NCI-H2107 (cell line): ENCODE results near the gene TRAF7.

ENCODE experiments used
- DNase-seq: peaks from one replicate; lab custom pipeline; 2025; lab: John Stamatoyannopoulos, UW

The TRAF7 gene

GRCh38 chr16:2165861-2166260 is 10.3 kb downstream of the TRAF7 start:
- no peak for DNase-seq

DNA sequence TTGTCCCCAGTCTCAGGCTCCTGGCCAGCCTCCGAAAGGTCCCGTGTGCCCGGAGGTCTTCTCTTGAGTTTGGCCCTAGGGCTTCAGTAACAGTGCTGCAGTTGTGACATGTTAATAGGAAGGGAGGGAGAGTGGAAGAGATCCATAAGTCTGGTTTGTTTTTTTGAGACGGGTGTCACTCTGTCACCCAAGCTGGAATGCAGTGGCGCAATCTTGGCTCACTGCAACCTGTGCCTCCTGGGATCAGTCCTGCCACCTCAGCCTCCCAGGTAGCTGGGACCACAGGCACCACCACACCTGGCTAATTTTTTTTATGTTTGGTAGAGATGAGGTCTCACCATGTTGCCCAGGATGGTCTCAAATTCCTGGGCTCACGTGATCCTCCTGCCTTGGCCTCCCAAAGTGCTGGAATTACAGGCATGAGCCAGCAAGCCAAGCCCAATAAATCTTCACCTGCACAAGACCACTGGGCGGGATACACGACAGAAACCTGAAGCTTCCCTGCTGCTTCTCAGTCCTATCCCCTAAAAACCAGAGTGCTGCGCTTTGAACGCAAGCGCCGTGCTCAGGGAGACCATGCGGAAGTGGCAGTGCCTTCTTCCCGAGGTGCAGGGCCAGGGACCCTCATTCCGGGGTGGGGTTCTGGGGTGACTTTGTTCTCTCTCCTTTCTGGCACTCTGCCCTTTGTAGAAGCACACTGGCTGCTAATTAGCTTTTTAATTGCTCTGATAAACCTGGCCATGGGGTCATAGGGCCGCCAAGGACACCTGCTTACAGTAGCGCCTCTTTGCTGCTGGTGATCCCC is 10.9 kb downstream of the TRAF7 start:
- no peak for DNase-seq

- no peak for DNase-seq
Measured at GRCh38 chr16:2167068-2167638, 11.6 kb downstream of the TRAF7 start.

- no peak for DNase-seq
Measured at GRCh38 chr16:2170080-2170479, 14.5 kb downstream of the TRAF7 start.

GRCh38 chr16:2170587-2171435 is 15.2 kb downstream of the TRAF7 start:
- no peak for DNase-seq

DNA sequence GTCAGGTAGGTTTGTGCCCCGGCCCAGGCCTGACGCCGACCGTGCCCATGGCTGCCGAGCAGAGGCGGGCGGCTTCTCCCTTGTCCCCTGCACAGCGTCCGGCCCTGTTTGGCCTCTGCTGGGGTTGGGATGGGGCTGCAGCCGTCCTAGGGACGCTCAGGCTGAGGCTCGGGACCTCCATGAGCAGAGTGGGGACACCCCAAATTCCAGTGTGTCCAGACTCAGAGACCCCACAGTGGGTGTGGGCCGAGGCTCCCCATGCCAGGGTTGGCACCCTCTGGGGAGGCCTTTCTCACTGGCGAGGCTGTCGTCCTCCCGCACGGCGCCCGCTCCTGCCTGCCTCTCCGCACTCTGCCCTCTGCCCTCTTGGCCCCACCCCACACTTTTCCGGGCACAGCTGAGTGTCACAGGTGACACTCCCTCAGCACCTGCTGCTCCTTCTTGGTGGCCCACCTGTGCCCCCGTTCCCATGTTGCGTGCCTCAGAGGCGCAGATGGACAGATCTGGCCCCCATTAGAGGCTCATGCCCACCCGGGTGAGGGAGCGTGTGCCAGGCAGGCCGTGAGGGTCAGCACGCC is 16.1 kb downstream of the TRAF7 start:
- DNase-seq: no peak

DNA sequence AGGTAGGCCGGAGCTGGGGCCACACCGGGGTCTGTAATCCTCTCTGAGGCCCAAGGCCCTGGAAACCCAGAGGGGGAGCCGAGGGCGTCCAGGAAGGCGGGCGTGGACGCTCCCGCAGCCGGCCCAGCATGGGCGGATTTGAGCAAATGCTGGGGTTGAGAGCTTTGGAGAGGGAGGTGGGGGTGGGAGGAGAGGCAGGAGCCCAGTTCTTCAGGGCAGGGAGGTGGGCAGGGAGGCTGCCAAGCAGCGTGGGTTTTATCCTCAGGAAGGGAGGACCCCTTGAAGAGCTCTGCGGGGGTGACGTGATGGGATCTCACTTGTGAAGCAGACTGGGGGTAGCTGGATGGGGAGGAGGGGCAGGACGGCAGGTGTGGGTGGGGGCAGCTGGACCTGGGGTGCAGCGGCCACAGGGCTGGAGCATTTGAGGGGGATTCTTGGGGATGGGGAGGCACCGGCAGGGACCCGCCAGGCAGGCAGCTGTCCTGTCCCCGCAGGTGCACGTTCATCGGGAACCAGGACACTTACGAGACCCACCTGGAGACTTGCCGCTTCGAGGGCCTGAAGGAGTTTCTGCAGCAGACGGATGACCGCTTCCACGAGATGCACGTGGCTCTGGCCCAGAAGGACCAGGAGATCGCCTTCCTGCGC is 17.2 kb downstream of the TRAF7 start:
- DNase-seq: no peak

DNA sequence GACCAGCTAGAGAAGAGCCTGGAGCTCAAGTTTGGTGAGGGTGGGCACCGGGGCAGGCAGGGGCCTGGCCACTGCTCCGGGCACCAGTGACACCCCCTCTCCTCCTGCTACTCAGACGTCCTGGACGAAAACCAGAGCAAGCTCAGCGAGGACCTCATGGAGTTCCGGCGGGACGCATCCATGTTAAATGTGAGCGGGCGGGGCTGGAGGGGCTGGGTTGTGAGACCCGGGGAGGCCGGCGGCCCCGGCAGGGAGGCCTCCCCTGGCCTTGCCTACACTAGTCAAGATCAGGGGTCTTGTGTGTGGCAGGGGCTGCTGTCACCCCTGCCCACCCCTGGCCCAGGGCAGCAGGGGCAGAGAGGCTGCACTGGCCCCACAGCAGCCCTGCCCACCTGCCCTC is 17.8 kb downstream of the TRAF7 start:
- no peak for DNase-seq

DNA sequence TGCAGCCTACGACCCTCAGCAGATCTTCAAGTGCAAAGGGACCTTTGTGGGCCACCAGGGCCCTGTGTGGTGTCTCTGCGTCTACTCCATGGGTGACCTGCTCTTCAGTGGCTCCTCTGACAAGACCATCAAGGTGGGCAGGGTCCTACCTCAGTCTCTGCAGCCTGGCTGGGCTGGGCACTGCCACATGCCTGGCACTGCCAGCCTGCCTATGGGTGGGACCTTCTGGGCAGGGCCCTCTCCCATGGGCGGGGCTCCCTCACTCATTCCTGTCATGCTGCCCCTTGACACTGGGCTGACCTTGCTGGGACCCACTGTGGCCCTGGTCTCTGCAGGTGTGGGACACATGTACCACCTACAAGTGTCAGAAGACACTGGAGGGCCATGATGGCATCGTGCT is 18.3 kb downstream of the TRAF7 start:
- no peak for DNase-seq

GRCh38 chr16:2174396-2175131 is 19.0 kb downstream of the TRAF7 start:
- DNase-seq: no peak

DNA sequence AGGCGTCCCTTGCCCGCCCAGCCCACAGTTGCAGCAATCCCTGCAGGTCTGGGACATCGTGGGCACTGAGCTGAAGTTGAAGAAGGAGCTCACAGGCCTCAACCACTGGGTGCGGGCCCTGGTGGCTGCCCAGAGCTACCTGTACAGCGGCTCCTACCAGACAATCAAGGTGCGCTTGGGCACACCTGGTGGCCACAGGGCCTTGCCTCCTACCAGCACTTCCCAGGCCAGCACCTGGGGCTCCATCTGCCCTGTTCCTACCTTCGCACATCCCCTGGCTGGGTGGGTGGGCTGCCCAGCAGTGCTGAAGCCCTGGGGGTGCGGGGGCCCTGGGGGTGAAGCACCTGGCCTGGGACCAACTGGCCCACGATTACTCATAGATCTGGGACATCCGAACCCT is 19.9 kb downstream of the TRAF7 start:
- DNase-seq: no peak

- DNase-seq: no peak
Measured at GRCh38 chr16:2176047-2176446, 20.5 kb downstream of the TRAF7 start.

DNA sequence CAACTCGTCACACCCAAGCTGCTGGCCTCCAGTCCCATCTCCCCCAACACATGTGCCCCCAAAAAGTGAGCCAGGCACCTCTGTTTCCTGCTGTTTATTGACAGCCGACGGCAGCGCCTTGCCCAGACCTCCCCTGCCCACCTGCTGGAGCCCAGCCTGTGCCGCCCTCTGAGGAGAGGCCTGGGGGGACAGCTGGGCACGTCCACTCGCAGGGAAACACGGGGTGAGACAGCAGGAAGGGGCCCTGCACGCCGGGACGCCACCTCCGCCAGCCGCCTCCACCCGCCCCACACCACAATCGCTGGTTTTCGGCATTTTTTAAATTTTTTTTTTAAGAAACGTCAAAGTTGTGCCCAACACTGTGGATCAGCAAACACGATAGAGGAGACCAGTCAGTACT is 21.5 kb downstream of the TRAF7 start:
- DNase-seq: no peak

DNA sequence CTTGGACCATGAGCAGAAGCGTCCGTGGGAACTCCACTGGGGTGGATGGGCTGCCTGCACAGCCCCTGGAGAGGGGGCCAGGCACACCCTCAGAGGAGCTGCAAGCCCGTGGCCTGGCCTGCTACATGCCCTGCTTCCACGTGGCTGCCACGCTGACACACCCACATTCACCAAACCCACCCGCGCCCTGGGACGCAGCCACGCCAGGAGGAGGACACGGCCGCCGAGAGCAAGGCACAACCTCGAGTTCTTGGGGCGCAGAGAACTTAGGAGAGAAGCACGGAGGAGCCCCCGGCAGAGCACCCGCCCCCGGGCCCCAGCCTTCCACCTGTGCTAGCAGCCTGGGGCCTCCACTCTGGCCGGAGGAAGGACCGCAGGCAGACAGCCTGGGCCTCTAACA is 22.0 kb downstream of the TRAF7 start:
- DNase-seq: no peak

- no peak for DNase-seq
Measured at GRCh38 chr16:2178321-2179106, 22.9 kb downstream of the TRAF7 start.

DNA sequence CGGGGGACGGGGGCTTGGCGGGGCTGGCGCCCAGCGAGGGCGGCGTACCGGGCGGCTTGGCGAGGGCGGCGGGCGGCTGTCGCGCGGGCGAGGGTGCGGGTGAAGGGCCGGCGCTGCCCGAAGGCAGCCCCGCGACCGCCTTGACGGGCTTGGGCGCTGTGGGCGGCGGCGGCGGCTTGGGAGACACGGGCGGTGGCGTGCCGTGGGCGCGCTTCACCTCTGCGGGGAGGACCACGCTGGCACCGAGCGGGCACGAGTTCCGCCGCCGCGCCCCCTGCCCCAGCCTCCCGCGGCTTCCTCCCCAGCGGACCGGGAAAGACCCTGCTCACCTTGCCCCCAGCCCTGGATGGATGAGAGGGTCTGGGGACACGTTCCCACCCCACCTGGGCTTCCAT is 23.5 kb downstream of the TRAF7 start:
- no peak for DNase-seq

- no peak for DNase-seq
Measured at GRCh38 chr16:2179576-2179975, 24.0 kb downstream of the TRAF7 start.

- DNase-seq: no peak
Measured at GRCh38 chr16:2180461-2180860, 24.9 kb downstream of the TRAF7 start.

GRCh38 chr16:2180962-2181923 is 25.7 kb downstream of the TRAF7 start:
- no peak for DNase-seq
